NCI-H1417 treated with DMSO at 0.1 percent for 48 hours (cell line): ENCODE measurements around the gene RNF144A.

Experiments used
- DNase-seq: peaks from one replicate; lab custom pipeline; 2025; lab: John Stamatoyannopoulos, UW

The RNF144A gene

DNA sequence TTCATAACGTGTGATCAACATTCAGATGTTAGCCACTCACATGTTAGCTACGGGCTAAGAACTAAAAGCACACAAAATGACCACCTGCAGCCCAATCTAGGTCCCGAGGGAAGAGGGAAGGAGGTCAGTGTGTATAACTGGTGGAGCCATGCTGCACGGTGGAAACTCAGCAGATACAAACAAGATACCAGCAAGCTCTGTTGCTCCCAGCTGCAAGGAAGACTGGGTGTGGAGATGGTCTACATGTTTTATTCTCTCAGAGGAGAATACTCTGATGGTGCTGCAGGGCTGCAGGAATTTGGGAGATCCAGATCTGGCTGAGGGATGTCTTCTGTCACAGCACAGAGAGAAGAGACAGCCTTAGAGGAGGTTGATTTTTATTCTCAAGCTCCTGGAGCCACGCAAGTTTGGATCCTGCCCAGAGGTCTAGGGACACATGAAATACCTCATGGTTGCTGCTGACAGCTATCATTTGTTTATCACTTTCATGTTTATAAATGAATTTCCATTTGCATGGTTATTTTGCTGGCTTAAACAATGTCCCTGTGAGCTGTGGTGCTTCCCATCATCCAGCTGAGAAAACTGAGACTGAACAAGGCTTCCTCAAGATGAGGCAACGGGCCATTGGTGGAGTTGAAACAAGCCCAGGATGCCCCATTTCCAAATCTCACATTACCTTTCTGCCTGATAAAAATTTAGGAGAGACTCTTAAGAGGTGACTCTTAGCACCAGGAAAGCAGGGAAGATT is 30.9 kb downstream of the RNF144A start:
- DNase-seq = no peak

- DNase-seq = no peak
Observed at GRCh38 chr2:6948677-6949351, 31.6 kb downstream of the RNF144A start.

- DNase-seq = no peak
Observed at GRCh38 chr2:6951046-6951445, 33.8 kb downstream of the RNF144A start.

- no peak for DNase-seq
Observed at GRCh38 chr2:6952101-6952500, 34.9 kb downstream of the RNF144A start.

GRCh38 chr2:6954586-6954985 is 37.4 kb downstream of the RNF144A start:
- DNase-seq = no peak

DNA sequence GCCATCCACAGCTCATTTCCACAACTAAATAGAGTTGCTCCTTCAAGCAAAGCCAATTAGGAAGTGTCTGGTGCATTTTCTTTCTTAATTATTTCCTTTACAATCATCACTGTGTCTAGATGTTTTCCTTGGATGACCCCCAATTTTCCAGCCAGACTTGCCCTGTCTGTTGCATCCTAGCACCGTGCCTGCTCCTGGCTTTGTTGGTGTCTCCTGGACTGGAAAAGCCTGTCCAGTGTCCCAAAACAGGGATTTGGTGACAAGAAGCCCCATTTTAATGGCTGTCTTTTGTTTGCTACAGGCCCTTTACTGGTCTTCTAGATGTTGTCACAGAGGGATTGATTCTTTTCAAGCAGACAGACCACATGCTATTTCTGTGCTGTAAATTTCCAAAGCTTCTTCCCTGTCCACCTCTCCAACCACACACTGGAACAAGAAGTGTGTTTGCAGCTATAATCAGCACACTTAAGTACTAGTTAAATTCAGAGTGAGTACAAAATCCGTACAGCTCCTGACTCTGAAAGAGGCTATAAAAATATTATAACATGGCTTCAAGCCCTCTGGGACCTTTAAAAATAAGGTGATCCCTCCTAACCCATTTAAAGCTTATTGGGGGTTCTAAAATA is 38.4 kb downstream of the RNF144A start:
- no peak for DNase-seq

DNA sequence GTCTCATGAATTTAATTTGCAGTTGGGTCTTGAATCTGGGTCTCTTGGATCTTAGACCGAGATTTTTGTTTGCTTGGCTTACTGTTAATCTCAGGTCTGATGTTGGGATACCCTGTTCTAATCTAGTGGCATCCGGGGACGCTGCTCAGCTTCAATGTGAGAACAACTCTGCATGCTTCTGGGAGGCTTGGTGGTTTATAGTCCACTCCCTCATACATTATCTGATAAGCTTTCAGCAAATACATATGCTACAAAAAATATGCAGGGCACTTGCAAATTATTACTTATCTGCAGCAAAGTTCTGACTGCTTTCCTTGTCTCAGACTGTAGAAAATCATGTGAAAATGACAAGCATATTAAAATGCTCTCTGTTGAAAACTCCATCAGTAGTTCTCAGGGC is 39.4 kb downstream of the RNF144A start:
- DNase-seq = no peak

DNA sequence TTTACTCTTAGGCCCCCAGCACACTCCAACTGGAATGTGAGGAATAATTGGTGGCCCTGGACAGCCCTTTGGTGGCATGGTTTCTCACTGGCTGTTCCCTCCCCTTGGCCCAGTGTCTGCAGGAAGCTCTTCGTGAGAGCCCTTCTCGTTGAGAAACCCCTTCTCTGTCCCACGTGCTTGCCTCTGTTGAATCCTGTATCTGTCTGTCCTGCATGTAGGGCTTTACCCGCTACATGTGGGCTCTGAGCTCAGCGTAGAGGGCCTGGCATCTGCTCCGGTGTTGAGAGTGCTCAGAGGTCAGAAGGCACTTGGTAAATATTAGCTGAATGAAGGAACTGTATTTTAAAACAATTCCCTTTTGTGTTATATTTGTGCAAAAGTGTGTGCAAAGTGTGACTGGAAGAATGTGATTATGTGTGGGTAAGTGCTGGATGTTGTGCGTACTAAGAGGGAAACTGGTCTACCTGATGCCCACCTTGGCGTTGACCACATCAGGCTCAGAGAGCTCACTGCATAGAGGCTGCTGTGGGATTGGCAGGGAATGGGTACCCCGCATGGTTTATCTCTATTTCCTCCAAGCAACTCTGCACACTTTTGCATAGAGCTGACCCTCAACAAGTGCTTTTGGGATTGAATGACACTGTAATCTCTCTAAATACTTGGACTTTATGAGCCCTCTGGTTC is 40.0 kb downstream of the RNF144A start:
- no peak for DNase-seq

GRCh38 chr2:6957910-6958615 is 40.9 kb downstream of the RNF144A start:
- DNase-seq = no peak

DNA sequence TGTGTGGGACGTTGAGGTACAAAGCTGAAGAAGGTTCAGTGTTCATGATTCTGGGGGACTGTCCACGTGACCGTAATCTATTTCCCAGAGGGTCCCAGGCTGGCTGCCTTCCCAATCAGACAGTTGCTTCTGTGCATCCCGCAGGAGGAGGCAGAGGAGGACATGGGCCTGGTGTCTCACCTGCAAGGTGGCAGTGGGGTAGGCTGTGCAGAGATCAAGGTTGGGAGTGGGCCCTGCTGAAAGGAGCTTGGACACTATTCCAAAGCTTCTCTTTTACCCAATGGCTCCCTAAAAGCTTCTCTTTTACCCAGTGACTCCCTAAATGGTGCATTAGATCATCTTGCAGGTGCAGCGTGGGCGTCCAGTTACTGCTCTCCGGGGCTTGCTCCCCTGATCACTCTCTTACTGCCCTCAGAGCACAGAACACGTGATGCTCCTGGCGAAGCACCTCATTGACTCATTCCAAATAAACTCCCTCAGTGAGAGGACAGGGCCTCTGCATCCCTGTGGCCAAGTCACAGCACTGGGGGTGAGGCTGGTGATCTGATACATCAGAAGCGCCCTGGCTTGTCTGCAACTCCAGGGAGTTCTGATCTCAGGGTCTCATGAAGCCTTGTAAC is 41.5 kb downstream of the RNF144A start:
- DNase-seq = no peak

GRCh38 chr2:6959751-6960150 is 42.5 kb downstream of the RNF144A start:
- DNase-seq = no peak

- DNase-seq = no peak
Observed at GRCh38 chr2:6960659-6961058, 43.4 kb downstream of the RNF144A start.

DNA sequence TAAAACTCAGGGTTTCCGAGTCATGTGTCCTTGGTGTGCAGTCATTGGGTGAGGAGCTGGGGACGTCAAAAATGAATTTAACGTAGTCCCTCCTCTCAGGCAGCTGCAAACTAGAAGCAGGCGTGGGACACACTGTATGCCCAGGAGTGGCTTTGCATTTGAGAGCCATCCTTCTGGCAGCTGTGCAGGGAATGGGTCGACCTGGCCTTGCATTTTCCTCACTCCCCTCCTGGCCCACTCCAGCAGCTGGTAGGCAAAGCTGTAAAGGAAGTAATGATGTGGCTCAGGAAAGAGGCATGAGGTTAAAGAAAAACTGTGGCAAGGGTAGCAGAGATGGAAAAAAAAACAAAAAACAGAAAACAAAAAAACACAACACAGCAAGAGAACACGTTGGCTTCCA is 46.5 kb downstream of the RNF144A start:
- no peak for DNase-seq

GRCh38 chr2:6965071-6965795 is 48.0 kb downstream of the RNF144A start:
- no peak for DNase-seq

DNA sequence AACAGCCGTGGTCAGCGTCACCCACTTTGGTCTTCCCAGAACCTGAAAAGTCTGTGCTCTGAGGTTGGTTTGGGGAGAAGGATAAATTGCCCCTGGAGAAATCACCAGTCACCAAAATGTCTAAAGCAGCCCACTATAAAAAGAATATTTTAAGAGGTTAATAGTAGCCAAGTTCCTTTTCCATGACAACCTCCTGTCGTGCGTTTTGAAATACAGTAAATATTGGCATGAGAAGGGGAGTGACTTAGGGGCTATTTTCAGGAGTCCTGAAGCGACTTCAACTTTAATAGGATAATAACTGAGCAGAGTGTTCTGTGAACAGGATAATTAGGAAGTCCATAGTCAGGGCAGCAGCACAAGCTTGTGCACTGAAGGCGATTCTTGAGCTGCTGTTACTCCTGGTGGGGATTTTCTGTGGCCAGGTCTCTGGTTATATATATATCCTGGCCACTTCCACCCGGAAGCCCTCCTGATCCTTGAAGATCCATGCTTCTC is 49.3 kb downstream of the RNF144A start:
- no peak for DNase-seq

DNA sequence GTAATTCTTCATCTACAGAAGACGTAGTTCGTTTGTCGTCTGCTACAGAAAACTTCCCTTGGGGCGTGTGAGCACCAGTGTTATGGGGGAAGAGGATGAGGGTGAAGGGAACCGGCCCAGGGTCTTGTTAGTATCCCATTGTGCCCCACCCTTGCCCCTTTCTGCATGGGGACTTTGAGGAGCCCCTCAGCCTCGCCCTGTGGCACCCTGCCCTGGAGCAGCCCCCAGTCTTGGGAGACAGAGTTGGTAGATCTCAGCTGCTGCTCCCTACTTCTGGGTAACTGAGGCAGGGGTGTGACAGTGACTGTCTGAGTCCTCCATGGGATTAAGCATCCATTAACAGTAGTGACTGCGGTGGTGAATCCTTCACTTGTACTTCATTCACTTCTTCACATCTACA is 50.1 kb downstream of the RNF144A start:
- DNase-seq = no peak

DNA sequence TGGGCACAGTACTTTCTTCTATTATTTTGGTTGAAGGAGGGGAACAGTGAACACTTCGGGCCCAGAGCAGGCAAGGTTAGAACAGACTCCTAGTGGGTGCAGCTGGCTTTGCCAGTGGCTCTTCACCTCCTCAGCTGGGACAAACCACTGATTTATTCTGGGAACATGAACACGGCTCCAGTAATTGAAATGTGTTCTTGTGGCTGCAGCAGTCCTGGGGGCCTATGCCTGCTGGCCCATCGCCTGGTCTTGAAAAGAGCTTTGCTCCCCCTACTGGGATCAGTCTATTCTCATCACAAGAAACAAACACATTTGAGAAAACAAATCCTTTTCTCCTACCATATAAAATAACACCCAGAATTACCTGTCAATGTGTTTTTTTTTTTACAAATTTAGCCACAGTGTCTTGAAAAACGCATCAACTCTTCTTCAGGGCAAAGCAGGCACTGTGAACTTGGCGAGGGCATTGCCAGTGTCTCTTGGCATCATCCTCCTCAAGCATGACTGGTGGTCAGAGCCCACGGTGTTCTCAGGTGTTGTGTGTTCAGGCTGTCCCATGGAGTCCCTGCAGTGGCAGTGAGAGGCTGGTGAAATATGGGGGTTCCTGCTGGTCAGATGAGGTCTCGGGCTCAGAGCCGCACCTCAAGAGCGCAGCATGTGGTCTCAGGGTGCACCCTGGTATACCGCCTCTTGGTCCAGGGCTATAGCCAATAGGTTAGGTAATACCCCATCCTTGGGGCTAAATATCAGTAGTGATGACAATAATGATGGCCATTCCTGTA is 51.3 kb downstream of the RNF144A start:
- no peak for DNase-seq

DNA sequence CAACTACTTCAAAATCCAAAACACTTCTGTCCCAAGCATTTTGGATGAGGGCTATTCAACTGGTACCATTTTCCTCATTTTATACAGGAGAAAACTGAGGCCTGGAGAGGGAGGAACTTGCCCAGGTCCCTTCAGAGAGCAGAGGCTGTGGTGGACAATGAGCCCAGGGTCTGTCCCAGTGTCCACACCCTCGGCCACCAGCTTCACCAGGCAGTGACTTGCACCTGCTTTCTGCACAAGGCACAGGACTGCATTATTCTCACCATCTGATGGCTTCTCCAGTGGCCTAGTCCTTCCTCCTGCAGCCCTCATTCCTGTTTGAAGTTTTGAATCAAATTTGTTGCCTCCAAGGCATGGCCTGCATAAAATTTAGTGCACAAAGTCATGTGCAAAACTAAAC is 53.3 kb downstream of the RNF144A start:
- DNase-seq = no peak

GRCh38 chr2:6970976-6971480 is 53.8 kb downstream of the RNF144A start:
- DNase-seq = no peak

GRCh38 chr2:6971502-6971901 is 54.3 kb downstream of the RNF144A start:
- DNase-seq = no peak
